ENCODE measurements around the gene CCDC7.
"Not testable (repeated sequence)": the region's sequence is repeated elsewhere in the genome, so short reads cannot be mapped to it uniquely, and the experiment has no call there.

CCDC7 gene

DNA sequence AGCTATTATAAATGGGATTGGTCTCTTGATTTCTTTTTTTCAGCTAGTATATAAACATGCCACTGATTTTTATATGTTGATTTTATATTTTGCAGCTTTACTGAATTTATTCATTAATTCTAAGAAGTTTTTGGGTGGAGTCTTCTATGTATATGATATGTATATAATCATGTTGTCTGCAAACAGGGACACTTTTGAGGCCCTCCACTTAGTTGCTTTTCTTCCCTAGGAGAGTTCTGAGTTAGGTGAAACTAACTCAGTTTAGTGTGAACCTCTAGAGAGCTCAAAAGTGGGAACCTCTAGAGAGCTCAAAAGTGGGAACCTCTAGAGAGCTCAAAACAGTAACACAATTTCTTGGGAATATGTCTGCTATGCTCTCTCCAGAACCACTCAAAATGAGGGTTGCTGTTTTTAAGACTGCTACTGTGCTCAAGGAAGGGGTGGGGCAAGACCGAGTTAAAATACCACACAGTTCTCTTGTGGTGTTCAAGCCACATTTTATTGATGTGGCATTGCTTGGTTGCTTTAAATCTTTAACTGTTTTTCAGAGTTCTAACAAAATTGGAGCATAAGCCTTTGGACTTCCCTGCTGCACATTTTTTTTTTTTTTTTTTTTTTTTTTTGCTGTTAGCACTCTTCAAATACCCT is 13.2 kb downstream of the CCDC7 start:
- DNase-seq: no peak

GRCh38 chr10:32461203-32461602 is 15.3 kb downstream of the CCDC7 start:
- no peak for DNase-seq

DNA sequence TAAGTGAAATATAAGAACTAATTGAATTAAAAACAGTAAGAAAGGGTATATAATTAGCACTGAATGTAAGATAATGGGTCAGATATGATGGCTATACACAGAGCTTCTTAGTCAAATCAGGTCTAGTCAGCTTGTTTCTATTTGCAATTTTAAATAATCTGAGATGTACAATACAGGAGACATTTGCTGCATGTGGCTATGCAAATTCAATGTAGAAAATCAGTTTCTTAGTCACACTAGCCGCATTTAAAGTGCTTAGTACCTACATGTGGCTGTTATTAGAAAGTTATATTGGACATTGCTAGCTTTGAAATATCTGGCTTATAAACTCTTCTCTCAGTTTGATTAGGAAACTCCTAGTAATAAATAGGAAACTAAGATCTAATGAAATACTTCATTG is 25.3 kb downstream of the CCDC7 start:
- DNase-seq: no peak

DNA sequence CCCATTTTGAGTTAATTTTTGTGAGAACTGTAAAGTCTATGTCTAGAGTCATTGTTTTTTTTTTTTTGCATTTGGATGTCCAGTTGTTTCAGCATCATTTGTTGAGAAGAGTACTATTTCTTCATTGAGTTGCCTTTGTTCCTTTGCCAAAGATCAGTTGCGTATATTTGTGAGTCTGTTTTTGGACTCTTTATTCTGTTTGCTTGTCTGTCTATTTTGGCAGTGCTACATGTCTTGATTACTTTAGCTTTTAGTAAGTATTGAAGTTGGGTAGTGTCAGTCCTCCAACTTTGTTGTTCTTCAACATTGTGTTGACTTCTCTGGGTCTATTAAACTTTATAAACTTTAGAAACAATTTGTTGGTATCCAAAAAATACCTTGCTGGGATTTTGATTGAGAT is 31.6 kb downstream of the CCDC7 start:
- no peak for DNase-seq

DNA sequence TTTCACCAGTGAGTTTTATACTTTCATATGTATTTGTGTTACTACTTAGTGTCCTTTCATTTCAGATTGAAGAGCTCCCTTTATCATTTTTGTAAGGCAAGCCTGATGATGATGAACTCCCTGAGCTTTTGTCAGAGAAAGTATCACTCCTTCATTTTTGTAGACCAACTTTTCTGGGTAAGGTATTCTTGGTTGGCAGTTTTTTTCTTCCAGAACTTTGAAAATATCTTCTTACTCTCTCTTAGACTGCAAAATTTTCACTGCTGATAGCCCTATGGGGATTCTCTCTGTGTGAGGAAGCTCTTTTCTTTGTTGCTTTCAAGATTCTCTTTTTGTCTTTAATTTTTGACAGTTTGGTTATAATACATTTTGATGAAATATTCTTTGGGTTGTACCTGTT is 35.7 kb downstream of the CCDC7 start:
- DNase-seq: no peak

GRCh38 chr10:32483019-32483502 is 37.1 kb downstream of the CCDC7 start:
- not testable (repeated sequence) for DNase-seq

- DNase-seq: not testable (repeated sequence)
Observed at GRCh38 chr10:32488038-32488437, 42.1 kb downstream of the CCDC7 start.

GRCh38 chr10:32489158-32489557 is 43.2 kb downstream of the CCDC7 start:
- no peak for DNase-seq

GRCh38 chr10:32489901-32490300 is 44.0 kb downstream of the CCDC7 start:
- no peak for DNase-seq

- DNase-seq: not testable (repeated sequence)
Observed at GRCh38 chr10:32494562-32494961, 48.6 kb downstream of the CCDC7 start.

- not testable (repeated sequence) for DNase-seq
Observed at GRCh38 chr10:32500136-32500535, 54.2 kb downstream of the CCDC7 start.

DNA sequence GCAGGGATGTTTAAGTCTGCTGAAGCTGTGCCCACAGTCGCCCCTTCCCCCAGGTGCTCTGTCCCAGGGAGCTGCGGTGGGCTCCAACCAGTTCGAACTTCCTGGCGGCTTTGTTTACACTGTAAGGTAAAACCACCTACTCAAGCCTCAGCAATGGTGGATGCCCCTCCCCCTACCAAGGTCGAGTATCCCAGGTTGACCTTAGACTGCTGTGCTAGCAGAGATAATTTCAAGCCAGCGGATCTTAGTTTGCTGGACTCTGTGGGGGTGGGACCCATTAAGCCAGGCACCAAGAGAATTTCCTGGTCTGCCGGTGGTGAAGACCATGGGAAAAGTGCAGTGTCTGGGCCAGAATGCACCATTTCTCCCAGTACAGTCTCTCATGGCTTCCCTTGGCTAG is 56.0 kb downstream of the CCDC7 start:
- DNase-seq: no peak

DNA sequence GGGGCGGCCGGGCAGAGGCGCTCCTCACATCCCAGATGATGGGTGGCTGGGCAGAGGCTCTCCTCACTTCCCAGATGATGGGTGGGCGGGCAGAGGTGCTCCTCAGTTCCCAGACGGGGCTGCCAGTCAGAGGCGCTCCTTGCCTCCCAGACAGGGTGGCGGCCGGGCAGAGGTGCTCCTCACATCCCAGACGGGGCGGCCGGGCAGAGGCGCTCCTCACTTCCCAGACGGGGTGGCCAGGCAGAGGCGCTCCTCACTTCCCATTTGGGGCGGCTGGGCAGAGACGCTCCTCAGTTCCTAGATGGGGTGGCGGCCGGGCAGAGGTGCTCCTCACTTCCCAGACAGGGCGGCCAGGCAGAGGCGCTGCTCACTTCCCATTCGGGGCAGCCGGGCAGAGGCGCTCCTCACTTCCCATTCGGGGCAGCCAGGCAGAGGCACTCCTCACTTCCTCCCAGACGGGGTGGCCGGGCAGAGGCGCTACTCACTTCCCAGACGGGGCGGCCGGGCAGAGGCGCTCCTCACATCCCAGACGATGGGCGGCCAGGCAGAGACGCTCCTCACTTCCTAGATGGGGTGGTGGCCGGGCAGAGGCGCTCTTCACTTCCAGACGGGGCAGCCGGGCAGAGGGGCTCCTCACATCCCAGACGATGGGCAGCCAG is 60.0 kb downstream of the CCDC7 start:
- DNase-seq: not testable (repeated sequence)

- no peak for DNase-seq
Observed at GRCh38 chr10:32511599-32511998, 65.7 kb downstream of the CCDC7 start.

- DNase-seq: no peak
Observed at GRCh38 chr10:32516567-32517495, 70.9 kb downstream of the CCDC7 start.

DNA sequence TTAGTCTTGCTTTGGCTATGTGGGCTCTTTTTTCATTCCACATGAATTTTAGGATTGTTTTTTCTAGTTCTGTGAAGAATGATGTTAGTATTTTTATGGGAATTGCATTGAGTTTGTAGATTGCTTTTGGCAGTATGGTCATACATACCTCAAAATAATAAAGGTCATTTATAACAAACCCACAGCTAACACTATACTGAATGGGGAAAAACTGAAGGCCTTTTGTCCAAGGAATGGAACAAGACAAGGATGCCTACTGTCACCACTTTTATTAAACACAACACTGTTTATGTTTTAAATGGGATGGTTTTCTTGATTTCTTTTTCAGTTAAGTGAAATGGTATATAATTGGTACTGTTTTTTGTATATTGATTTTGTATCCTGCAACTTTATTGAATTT is 84.3 kb downstream of the CCDC7 start:
- DNase-seq: no peak

- DNase-seq: no peak
Observed at GRCh38 chr10:32538256-32538655, 92.3 kb downstream of the CCDC7 start.

GRCh38 chr10:32540691-32541470 is 94.9 kb downstream of the CCDC7 start:
- no peak for DNase-seq

- no peak for DNase-seq
Observed at GRCh38 chr10:32548208-32548607, 102.3 kb downstream of the CCDC7 start.

- DNase-seq: no peak
Observed at GRCh38 chr10:32556783-32557395, 110.9 kb downstream of the CCDC7 start.

- not testable (repeated sequence) for DNase-seq
Observed at GRCh38 chr10:32562695-32563094, 116.8 kb downstream of the CCDC7 start.

- DNase-seq: no peak
Observed at GRCh38 chr10:32577448-32577847, 131.5 kb downstream of the CCDC7 start.

All from T1000 (cell line).